Measurements from ENCODE around the gene CAPN8.

CAPN8 gene

DNA sequence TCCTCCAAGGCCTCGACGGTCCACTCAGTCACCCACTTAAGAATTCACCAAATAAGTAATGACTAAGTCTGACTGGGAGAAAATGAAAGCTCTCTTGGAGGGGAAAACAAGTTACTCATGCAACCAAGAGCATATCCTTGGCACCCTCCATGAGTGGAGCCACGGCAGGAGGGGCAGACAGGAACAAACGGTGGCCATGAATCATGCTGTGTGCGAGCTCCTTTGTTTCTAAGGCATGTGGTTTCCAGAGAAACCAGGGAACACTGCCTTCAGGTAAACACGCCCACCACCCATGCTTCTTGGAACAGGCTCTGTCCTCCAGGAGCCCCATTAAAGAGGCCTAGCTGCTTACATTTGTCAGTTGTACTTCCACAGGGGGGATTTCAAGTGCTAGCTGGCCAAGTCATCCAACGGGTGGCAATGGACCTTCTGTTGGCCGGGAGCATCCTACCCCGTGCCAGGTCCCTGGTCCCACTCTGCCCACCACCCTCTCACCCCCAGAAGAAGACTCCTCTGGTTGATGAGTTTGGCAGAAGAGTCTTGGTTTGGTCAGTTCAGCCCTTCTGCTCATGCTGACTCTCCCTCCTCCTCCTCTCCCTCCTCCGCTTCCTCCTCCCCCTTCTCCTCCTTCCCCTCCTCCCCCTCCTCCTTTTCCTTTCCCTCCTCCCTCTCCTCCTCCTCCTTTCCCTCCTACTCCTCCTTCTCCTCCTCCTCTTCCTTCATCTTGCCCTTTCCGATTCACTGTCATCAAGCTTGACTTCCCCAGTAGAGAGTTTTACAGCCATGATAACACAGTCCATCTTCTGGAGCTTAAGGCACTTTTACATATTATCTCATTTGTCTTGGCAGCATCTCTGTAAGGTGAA is 164.7 kb downstream of the CAPN8 start:
- Mint-ChIP-seq H3K9me3 (peaks cover 3% of the 10 kb centered on the region), H3K27me3 (peaks cover 7% of the 10 kb centered on the region), H3K36me3 (no peaks in the 10 kb centered on the region), H3K27ac (no peak overlapping the region), H3K4me3 (no peak overlapping the region), H3K4me1 (peaks cover 9% of the 10 kb centered on the region)
- DNase-seq (ENCODE audit: low spot score in 2 of 2): no peak
- ATAC-seq (ENCODE audit: low read depth): no peak

DNA sequence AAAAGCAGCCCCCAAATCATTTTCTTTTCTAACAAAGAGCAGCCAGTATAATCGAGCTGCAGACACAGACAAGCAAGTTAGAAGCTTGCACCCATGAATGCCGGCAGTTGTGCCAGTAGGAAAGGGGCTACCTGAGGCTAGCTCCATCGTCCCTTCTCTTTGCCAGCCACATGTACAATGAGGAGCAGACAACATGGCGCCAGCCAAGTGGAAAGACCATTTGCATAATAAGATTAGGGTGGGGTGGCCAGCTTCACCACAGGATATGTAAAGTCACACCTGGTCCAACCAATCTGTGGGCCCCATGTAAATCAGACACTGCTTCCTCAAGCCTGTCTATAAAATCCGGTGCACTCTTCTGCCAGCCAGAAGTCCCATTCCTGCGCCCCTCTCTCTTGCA is 168.6 kb downstream of the CAPN8 start:
- peaks cover 7% of the 10 kb centered on the region for H3K27me3 Mint-ChIP-seq
- no peaks in the 10 kb centered on the region for H3K36me3 Mint-ChIP-seq
- DNase-seq (ENCODE audit: low spot score in 2 of 2) (no peak), ATAC-seq (ENCODE audit: low read depth) (no peak)
- no peak overlapping the region for H3K27ac Mint-ChIP-seq
- H3K4me3 Mint-ChIP-seq: no peak overlapping the region
- peaks cover 6% of the 10 kb centered on the region for H3K9me3 Mint-ChIP-seq
- H3K4me1 Mint-ChIP-seq: peaks cover 9% of the 10 kb centered on the region

DNA sequence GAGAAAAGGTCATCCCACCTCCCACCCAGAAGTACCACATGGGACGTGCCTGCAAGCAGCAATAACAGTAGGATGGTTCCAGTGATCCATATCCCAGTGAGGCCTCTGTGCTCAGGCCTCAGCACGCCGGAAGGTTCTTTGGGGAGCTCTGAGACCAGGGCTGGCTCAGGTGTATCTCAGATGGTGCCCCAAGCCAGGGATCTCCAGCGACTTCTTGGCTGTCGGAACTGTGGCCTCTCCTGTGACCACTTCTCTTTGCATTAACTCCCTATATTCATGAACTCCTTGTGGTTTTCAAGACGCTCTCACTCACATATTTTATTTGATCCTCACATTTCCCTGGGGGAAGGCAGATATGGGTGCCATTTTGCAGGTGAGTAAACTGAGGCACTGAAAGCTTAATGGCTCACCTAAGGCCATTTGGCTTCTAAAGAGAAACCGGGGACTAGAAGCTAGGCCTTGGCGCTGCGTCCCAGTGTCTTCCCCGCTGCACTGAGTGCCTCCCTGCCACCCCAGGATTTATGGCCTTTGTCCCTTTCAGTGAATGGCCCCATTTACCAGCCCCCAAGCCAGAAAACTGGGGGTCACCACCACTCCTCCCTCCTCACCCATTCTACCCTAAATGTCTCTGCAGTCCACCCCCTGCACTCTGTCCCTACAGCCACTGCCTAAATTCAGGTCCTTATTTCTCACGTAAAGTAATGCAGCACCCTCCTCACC is 170.4 kb downstream of the CAPN8 start:
- H3K9me3 Mint-ChIP-seq: peaks cover 6% of the 10 kb centered on the region
- H3K27me3 Mint-ChIP-seq: peaks cover 10% of the 10 kb centered on the region
- peaks cover 9% of the 10 kb centered on the region for H3K4me1 Mint-ChIP-seq
- no peak for ATAC-seq (ENCODE audit: low read depth)
- no peaks in the 10 kb centered on the region for H3K36me3 Mint-ChIP-seq
- H3K27ac Mint-ChIP-seq: no peak overlapping the region
- no peak overlapping the region for H3K4me3 Mint-ChIP-seq
- DNase-seq (ENCODE audit: low spot score in 2 of 2): no peak

DNA sequence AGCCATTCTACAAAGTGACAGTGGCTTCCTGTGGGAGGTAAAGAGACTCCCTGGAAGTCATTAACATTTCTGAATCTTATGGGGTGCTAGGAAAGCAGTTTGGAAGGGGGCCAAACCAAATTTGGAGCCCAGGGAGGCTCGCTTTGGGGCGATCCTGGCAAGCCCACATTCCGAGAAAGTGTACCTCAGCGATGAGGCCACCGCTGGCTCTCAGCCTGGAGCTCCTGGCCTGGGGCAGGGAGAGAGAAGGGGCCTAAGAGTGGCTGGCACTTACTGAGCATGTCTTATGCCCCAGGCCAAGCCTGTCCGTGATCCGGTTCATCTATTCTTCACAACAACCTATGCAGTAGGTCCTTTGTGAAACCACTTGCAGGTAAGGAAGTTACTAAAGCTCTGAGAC is 173.5 kb downstream of the CAPN8 start:
- ATAC-seq (ENCODE audit: low read depth) (no peak), DNase-seq (ENCODE audit: low spot score in 2 of 2) (no peak)
- Mint-ChIP-seq H3K27me3 (peaks cover 7% of the 10 kb centered on the region), H3K36me3 (no peaks in the 10 kb centered on the region), H3K4me3 (no peak overlapping the region), H3K27ac (no peak overlapping the region), H3K9me3 (peaks cover 4% of the 10 kb centered on the region), H3K4me1 (peaks cover 6% of the 10 kb centered on the region)
